Stimulated activated CD4-positive, alpha-beta T cell treated with anti-CD3 and anti-CD28 coated beads, Interleukin-4, amount 100 ng/mL, for 4 hours (primary cell): ENCODE data around the gene BCAS3.
"Not testable (repeated sequence)": the region's sequence is repeated elsewhere in the genome, so short reads cannot be mapped to it uniquely, and the experiment has no call there.

Experiments used
- DNase-seq, 2 experiments: peaks; one replicate each; pipeline ENCODE4 v3.0.0-alpha.2; 2020

BCAS3 gene

DNA sequence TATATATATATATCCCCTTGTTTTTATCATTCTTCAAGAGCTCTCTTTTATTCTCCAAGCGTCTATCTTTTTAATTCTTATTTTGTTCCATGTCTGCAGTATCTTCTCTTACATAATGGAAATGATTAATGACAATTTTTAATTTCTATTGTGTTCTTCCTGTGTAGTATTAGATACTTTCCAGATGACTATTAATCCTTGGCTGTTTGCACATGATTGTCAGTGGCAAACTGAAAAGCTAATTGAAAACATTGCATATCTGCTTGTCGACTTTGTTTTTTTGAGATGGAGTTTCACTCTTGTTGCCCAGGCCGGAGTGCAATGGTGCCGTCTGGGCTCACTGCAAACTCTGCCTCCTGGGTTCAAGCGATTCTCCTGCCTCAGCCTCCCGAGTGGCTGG lies 124.7 kb downstream of the BCAS3 start:
- no peak for DNase-seq

DNA sequence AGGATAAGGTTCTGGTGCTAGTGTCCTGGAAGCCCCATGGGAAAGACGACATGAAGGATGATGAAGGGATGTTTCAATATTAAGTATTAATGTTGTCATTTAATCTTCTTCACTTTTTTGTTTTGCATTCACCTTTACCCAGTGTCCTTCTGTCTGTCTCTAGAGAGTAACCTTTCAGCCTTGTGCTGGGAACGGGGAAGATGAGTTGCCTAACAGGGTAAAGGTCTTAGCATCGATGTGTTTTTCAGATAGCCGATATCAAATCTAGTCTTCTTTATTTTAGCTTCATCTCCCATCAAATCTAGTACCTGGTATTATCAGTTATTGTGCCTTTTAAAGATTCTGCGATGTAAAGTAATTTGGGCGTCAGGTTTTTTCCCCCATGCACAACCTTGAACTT lies 125.4 kb downstream of the BCAS3 start:
- no peak for DNase-seq

DNA sequence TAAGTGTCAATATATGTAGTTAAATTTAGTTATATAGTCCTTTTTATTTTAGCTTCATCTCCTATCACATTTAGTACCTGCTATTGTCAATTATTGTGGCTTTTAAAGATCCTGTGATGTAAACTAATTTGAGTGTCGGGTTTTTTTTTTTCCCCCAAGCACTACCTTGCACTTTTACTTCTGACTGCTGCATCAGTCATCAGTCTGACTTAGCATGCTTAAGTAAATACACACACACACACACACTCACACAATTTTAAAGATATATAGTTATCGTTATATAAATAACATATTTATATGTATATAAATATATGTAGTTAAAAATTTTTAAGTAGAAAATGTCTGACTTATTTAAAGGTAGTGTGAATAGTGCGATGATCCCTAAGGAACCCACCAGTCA lies 127.2 kb downstream of the BCAS3 start:
- no peak for DNase-seq

GRCh38 chr17:60809421-60809820 lies 131.8 kb downstream of the BCAS3 start:
- DNase-seq = no peak

DNA sequence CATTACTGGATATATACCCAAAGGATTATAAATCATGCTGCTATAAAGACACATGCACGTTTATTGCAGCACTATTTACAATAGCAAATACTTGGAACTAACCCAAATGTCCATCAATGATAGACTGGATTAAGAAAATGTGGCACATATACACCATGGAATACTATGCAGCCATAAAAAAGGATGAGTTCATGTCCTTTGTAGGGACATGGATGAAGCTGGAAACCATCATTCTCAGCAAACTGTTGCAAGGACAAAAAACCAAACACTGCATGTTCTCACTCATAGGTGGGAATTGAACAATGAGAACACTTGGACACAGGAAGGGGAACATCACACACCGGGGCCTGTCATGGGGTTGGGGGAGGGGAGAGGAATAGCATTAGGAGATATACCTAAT lies 137.3 kb downstream of the BCAS3 start:
- not testable (repeated sequence) for DNase-seq

DNA sequence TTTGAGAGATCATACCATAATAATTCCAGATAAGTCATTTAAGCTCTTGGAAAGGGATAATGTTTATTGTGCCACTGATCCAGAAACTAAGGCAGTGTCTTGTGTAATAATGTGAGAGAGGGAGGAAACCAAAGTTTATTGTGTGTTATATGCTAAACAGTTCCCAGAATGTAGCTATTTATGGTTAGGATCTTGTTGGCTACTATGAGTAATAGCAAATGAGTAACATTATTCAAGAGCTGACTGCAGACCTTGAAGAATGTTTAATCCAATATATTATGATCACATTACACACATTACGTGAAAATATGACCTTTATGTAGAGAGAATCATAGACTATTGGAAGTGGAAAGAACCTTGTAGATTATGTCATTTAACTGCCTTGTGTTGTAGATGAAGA lies 139.5 kb downstream of the BCAS3 start:
- no peak for DNase-seq

DNA sequence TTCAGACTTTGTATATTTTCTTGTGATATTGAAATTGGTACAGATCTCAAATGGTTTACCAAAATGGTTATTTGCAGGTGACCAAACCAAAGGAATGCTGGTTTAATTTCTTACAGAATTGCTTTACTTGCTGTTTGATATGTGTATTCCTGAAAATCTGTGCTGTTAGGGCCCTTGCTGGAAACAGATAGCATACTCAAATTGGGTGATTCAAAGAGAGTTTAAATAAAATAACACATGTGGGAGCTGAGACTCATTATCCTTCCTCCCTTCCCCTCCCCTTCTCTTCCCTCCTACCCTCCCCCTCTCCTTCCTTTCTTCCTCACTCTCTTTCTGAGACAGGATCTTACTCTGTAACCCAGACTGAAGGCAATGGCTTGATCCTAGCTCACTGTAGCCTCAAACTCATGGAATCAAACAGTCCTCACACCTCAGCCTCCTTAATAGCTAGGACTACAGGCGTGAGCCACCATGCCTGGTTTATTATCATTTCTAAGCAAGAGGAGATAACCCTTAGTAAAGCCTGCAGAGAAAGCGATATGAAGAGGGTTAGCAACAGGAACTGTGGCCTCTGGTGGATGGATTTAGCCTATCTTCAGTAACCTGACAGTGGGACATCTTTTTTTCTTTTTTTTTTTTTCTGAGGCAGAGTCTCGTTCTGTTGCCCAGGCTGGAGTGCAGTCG lies 141.9 kb downstream of the BCAS3 start:
- DNase-seq = no peak

GRCh38 chr17:60823515-60823914 lies 145.9 kb downstream of the BCAS3 start:
- DNase-seq = no peak

- no peak for DNase-seq
Observed at GRCh38 chr17:60825351-60825750, 147.7 kb downstream of the BCAS3 start.

GRCh38 chr17:60827943-60828342 lies 150.3 kb downstream of the BCAS3 start:
- no peak for DNase-seq

GRCh38 chr17:60832151-60832585 lies 154.5 kb downstream of the BCAS3 start:
- no peak for DNase-seq

GRCh38 chr17:60832631-60833030 lies 155.0 kb downstream of the BCAS3 start:
- DNase-seq = no peak

- no peak for DNase-seq
Observed at GRCh38 chr17:60840456-60840855, 162.8 kb downstream of the BCAS3 start.

GRCh38 chr17:60845012-60845411 lies 167.4 kb downstream of the BCAS3 start:
- DNase-seq = no peak

- DNase-seq = no peak
Observed at GRCh38 chr17:60846175-60846574, 168.5 kb downstream of the BCAS3 start.

DNA sequence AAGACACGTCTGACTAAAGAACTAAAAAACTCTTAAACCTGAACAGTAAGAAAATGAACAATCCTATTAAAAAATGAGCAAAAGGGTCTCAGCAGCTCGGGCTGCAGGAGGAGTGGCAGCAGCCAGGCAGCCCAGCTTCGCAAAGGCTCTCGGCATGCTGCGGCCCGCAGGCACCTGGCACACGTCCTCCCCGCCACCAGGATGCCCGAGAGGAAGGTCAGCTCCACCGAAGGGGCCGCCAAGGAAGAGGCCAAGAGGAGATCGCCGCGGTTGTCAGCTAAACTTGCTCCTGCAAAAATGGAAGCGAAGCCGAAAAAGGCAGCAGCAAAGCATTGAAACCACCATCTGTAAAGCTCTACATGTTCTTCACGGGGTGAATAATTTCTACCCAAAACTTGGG lies 173.5 kb downstream of the BCAS3 start:
- DNase-seq = no peak

DNA sequence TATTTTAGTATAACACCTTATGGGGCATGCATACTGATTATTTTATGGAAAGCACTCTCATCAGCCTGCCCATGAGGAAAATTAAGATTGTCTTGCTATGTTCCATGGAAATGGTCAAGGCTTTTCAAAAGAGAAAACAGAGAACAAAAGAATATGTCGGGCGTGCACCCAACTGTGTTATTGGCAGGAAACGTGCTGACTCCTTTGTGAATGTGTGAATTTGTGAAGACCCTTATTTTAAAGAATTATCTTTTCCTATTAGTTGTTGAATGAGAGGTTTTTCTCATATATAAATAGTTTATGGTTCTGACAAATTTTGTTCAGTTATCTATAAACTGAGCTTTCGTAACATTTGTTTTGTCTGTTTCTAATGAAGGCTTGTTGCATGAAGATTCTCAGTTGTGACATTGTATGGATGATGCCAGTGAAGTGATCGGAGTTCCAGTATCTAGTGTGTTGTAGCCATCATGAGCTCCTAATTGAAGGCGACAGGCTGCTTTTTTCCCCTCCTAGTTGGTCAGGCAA lies 180.0 kb downstream of the BCAS3 start:
- no peak for DNase-seq

DNA sequence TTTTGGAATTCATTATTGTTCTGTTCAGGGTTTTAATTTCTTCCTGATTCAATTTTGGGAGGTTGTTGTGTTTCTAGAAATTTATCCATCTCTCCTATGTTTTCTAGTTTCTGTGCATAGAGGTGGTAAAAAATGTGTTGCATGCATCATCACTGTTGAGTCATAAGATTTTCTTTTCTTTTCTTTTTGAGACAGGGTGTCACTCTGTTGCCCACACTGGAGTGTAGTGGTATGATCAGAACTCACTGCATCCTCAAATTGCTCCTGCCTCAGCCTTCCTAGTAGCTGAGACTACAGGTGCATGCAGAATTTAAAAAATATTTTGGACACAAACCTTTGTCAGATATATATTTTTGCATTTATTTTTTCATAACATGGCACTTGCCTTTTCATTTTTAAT lies 184.8 kb downstream of the BCAS3 start:
- DNase-seq = no peak

GRCh38 chr17:60863892-60864707 lies 186.4 kb downstream of the BCAS3 start:
- no peak for DNase-seq

- DNase-seq = no peak
Observed at GRCh38 chr17:60864708-60865005, 187.0 kb downstream of the BCAS3 start.

DNA sequence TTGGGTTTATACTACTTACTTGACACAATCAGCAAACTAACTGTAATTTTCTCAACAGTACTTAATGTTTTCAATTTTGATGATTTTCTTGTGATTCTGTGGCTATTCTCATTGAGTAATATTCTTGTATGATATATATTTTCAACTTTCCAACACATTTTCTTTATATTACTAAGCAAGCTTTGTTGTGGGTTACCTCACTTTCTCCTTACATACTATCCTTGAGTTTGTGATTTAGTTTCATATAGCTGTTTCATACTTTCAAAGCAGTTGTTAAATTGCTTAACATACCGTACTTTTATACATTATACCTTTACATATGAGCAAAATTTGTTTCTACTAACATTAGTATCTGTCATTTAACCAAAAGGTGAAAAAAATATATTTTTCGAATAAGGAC lies 197.1 kb downstream of the BCAS3 start:
- DNase-seq = no peak

DNA sequence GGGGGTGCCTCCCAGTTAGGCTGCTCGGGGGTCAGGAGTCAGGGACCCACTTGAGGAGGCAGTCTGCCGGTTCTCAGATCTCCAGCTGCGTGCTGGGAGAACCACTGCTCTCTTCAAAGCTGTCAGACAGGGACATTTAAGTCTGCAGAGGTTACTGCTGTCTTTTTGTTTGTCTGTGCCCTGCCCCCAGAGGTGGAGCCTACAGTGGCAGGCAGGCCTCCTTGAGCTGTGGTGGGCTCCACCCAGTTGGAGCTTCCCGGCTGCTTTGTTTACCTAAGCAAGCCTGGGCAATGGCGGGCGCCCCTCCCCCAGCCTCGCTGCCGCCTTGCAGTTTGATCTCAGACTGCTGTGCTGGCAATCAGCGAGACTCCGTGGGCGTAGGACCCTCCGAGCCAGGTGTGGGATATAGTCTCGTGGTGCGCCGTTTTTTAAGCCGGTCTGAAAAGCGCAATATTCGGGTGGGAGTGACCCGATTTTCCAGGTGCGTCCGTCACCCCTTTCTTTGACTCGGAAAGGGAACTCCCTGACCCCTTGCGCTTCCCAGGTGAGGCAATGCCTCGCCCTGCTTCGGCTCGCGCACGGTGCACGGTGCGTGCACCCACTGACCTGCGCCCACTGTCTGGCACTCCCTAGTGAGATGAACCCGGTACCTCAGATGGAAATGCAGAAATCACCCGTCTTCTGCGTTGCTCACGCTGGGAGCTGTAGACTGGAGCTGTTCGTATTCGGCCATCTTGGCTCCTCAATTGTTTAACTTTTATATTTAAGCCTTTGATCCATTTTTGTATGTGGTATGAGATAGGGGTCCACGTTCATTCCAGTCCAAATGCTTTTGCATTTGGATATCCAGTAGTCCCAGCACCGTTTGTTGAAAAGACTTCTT lies 209.3 kb downstream of the BCAS3 start:
- not testable (repeated sequence) for DNase-seq

- DNase-seq = no peak
Observed at GRCh38 chr17:60887614-60888028, 210.0 kb downstream of the BCAS3 start.
